Mammary epithelial cell (primary cell): Measurements from ENCODE around the gene CLEC16A.

Experiments
- CTCF ChIP-seq, 2 donors: IDR thresholded peaks in 1 of 2; conservative IDR thresholded peaks in 1 of 2; 2 replicates each; pipeline ENCODE4 v1.5.1; 2011 to 2012; ENCODE audit warnings: inconsistent platforms in 2 of 2, low read length in 2 of 2, mild to moderate bottlenecking in 2 of 2, control low read depth in 1 of 2, low read depth in 1 of 2; ENCODE audit not compliant: insufficient read depth in 1 of 2; ENCODE audit errors: extremely low read depth in 1 of 2
- EZH2 ChIP-seq: IDR thresholded peaks from 2 replicates; pipeline ENCODE4 v1.6.1; 2012; ENCODE audit warnings: low read length, inconsistent platforms, borderline replicate concordance

- no peak for TF ChIP-seq CTCF (conservative IDR thresholded peaks at IDR 0.05 in 1 of 2, IDR thresholded peaks at IDR 0.05 in 1 of 2; ENCODE audit: extremely low read depth in 1 of 2, insufficient read depth in 1 of 2, low read depth in 1 of 2, low read length in 2 of 2)
- TF ChIP-seq EZH2: no peak
Observed at GRCh38 chr16:11173426-11173825, 229.1 kb downstream of the CLEC16A start.
